HG02943 (cell line): ENCODE results near the gene SGPP2.
"Not testable (repeated sequence)": the region's sequence is repeated elsewhere in the genome, so short reads cannot be mapped to it uniquely, and the experiment has no call there.

Source experiments
- ATAC-seq: cut with Tn5 transposase; IDR thresholded peaks from one replicate; pipeline ENCODE4 v1.9.1; 2021; ENCODE audit warnings: mild to moderate bottlenecking, low read depth, moderate library complexity; ENCODE audit not compliant: unreplicated experiment

The SGPP2 gene

DNA sequence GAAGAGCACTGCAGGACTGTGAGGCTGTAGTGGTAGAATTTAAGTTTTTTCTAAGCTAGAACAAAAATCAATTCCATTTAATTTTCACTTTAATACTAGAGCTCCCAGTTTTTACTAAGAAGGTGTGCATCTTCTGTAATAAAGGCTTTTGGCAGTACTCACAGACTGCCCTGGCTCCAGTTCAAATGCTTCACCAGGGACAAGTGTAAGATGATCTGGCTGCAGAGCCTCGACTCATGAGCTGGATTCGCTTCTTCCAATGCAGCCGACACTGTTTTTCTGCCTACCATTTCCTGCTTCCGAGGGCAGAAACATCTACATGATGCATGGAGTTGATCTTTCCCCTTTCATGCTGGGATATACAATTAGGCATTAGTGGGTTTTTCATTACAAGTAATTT, 144.5 kb downstream of the SGPP2 start:
- ATAC-seq = no peak

DNA sequence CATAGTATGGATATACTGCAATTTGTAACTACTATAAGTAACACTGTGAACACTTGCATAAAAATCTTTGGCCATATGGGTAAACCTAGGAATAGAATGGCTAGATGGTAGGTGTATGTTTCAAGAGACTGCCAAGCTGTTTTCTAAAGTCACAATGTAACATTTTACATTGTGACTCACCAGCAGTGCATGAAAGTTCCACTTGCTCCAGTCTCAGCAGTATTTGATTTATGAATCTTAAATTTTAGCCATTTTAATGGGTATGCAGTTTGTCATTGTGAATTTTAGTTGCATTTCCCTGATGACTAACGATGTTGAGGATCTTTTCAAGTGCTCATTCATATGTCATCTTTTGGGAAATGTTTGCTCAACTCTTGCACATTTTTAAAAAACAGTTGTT, 145.5 kb downstream of the SGPP2 start:
- ATAC-seq = no peak

DNA sequence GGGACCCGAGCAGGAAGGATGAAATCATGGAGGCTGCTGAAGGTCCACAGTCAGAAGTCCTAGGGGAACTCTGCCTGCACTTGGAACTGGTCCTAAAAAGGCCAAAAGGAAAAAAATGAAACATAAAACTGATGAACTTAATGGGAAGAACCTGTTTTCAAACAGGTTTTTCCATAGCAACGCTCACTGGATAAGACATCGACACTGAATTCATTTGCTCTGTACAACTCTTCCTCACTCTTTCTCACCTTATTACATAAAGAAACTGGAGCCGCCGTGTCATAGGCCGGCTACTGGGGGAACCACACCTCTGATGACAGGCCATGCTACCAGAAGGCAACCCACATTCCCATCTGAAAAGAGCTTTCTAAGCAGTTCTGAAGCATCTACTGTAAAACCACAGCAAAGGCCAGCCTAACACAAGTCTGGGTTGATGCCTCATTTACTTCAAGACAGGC, 147.9 kb downstream of the SGPP2 start:
- no peak for ATAC-seq

DNA sequence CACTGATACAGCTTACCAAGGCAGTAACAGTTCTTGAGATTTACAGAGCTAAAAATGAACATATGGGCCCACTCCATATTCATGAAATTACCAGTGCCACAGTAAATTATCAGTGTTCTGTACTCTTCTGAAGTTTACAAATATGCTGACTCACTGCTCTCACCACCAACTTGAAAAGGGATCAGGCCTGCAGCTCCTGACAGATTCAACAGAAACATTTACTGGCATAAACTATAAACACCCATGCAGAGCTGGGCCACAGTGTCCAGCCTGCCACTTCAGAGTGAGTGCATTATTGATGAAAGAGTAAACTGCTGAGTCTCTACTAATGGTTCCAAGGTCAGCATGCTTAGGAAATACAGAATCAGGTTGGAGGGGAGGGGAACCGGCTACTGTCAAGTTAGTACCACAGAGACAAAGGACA, 148.4 kb downstream of the SGPP2 start:
- no peak for ATAC-seq

DNA sequence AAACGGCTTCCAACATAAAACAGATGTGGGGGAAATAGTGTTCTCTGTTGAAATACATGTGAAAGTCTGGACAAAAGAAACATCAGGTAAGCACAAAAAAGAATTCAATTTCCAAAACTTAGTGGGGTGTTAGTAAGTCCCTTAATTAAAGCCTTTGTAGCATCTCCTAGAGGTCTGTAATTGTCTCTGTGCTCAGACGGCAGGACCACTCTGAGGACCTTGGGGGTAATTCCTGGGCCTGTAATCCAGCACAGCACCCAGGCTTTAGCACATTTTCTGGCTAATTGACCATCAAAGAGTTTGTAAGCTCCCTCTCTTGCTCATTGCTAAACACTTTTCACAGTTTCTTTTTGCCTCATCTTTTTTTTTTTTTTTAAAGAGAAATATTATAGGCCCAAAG, 151.3 kb downstream of the SGPP2 start:
- ATAC-seq = no peak

DNA sequence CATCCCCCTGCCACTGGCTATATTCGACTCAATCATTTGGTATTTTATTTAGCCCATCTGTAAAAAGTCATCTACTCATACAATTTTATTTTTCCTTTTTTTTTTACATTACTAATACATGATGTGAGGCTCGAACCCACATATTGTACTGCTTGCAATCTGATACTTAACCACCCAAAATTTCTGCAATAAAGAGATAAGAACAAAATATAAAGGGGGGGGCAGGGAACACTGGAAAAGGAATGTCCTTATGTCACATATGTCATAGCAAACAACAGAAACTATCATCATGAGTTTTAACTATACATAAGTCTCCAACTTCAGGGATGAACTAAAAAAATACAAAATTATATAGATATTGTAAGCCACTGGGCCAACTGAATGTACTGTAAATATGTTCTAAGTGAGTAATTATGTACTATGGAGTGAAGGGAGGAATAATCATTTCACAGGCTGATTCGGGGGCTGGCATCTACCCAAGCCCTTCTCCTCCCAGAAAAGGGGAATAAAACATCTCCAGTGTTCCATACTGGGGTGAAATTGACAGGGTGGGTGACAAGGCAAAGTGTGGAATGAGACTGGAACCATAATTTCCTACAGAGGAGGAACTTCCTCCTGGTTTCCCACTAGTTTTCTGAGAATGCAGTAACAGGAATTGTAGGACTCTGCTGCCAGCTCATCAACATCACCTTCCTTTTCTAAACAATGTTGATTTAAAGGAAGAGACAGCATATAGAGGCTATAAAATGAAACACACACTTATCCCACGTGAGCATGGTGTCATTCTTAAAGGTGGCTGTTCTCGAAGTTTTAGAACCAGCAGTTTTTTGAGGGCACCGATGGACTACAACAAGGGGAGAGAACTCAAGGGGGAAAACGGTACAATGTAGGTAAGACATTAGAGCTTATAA, 152.1 kb downstream of the SGPP2 start:
- no peak for ATAC-seq

DNA sequence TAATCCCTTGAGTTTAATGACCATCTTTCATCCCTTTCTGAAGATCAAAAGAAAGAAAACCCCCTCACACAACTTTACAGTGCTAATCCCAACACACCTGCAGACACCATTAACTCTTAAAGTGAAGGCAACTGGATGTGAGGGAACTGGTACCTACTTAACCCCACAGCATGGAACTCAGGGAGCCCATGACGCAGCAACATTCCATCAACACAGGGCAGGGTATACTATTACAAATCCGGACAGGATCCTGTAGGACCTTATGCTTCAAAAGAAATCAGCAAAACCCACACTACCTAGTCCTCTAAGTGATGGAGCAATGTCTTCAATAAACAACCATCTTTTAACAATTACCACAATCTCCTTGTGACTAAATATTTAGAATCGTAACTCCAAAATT, 153.0 kb downstream of the SGPP2 start:
- ATAC-seq = no peak

DNA sequence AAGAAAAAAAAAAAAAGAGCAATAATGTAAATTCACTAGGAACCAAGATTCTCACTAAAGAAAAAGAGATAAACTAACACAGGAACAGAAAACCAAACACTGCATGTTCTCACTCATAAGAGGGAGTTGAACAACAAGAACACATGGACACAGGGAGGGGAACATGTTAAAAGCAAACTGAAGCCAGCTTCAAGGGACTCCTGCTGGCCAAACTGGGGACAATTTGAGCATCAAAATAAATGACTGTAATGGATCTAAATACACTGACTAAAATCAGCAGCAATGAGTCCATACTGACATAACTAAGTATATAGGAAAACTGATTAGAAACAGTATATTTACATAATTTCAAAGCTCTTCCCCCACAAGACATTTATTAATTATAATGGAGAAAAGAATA, 158.6 kb downstream of the SGPP2 start:
- no peak for ATAC-seq

DNA sequence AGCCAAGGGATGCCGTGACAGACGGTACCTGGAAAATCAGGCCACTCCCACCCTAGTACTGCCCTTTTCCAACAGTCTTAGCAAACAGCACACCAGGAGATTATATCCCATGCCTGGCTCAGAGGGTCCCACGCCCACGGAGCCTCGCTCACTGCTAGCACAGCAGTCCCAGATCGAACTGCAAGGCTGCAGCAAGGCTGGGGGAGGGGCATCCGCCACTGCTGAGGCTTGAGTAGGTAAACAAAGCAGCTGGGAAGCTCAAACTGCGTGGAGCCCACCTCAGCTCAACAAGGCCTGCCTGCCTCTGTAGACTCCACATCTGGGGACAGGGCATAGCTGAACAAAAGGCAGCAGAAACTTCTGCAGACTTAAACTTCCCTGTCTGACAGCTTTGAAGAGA, 160.2 kb downstream of the SGPP2 start:
- ATAC-seq = not testable (repeated sequence)

DNA sequence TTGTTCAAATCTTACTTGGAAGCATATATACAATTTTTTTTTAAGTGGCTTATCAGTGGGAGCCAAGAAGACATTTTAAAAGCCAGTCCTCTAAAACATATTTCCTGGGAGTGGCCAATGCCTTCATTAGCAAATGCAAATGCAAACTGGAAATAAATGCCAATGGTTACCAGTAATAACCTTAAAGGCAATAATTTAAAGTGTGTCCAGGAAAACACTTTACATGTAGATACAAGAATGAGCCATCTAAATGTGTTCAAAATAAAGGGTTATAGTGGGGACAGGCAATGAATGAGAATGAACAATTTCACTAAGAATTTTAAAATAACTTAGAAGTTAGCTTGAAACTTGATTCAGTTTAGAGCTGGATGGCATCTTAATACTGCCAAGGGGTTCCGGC, 167.3 kb downstream of the SGPP2 start:
- no peak for ATAC-seq

DNA sequence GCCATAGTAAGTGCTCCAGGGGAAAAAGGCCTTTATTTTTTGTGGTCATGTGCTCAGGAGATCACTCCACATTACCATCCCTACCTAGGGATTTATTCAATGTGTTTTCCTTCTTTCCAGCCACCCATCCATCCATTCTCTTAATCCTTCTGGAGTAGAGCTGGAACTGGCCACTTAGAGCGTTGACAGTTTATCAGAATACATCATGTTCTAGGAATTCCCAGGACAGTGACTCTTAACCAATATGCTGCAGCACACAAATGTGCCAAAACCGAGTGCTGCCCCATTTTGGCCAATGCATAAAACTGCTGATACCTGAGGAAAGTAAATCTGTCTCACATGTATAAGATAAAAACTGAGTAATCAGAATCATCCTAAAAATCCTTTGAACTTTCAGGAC, 167.8 kb downstream of the SGPP2 start:
- ATAC-seq = no peak

DNA sequence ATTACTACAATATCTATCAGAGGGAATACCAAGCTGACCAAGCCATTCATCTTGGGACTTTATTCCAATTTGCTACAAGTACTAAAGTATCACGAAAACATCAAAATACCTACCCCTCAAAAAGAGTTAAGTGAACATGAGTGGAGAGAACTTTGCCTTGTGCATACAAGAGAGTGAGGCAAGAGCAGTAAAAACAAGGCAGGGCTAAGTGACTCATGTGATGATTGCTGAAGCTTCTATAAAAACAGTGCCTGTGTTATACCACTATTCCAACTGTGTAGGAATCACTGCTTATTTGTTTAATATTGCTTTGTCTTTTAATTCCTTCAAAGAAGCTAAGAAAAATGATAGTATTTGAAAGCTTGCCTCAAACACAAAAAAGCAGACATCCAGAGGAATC, 170.3 kb downstream of the SGPP2 start:
- no peak for ATAC-seq

DNA sequence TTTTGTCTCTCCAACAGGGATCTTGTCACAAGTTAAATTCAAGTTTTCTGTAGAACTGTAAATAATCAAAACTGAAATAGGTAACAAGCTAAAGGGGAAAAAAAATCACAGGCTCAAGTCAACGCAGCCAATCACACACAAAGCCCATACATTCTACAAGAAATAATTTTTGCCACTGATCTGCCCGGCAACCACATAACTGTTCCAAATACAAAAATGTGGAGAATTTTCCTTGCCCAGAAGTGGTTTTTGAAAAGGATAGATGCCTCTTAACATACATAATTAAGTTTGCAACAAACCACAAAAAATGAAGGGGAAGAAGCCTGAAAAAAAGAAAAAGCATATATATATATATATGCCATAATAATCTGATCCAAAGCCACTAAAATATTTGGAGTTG, 171.2 kb downstream of the SGPP2 start:
- ATAC-seq = no peak

DNA sequence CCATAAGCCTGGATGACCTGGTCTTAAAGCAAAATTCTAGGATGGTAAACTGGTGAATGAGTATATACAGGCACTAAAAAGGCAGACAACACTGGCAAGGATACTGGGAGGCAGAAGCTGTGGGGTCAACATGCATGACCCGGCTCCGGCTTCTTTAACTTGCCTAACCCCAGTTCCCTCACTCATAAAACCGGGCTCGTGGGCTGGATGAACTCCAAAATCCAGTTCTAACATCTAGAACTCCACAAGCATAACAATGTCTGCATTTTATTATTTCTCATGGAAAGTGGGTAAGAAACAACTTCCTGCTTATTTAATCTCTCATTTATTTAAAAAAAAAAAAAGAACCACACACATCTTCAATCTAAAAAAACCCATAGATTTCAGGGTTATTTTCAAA, 174.3 kb downstream of the SGPP2 start:
- no peak for ATAC-seq

DNA sequence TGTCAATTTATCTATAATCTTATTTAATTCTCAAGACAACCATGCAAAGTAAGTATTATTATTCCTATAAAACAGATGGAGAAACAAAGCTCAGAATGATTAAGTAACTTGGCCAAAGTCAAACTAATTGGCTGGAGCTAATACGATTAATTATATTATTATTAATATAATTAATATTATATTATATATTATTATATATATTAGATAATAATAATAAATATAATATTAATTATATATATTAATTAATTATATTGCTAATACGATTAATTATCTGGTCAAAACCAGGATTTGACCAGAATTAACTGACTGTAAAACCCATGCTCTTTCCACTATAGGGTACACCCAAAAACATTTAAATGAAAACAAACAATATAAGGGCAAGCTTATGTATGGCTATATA, 179.2 kb downstream of the SGPP2 start:
- ATAC-seq = no peak

DNA sequence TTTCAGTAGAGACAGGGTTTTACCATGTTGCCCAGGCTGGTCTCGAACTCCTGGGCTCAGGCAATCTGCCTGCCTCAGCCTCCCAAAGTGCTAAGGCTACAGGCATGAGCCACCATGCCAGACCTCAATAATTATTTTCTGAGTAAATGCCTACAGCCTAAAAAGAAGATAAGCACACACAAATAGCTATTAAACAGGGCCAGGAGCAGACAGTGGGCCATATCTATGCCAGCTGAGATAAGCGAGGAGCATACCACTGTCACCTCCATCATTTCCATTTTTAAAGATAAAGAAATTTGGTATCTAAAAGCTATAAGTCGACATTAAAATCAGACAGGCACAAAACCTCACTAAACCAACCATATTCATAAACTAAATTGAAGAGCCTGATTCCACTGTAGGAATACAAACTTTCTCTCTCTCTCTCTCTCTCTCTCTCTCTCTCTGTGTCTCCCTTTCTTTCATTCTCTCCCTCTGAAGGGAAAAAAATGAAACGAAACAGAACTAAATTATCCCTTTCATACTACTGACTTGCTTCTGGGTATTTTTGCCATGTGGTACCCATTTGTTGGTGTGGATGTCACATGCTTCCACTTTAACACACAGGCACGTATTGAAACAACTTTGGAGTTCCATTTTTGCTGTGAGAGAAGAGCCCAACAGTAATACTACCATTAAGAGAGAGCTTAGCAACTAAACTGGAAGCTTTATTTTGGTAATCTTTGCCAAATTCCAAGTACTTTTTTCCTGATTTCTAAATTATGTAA, 180.6 kb downstream of the SGPP2 start:
- no peak for ATAC-seq

DNA sequence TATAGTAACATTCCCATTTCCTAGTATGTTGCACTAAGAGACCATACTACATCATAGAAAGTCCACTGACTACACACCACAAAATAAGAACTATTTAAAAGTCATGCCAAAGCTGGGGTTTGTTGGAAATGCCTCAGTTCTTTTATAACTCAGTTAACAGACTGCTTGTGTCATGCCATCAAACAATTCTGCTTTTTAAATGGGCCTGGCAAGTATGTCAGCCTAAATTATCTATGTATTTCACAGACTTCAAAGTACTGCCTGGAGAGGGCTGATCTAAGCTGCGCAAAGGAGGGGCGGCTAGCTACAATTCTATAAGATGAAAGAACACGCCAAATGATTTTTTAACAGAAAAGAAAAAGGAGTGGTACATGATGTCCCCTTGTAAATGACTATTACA, 182.0 kb downstream of the SGPP2 start:
- no peak for ATAC-seq

DNA sequence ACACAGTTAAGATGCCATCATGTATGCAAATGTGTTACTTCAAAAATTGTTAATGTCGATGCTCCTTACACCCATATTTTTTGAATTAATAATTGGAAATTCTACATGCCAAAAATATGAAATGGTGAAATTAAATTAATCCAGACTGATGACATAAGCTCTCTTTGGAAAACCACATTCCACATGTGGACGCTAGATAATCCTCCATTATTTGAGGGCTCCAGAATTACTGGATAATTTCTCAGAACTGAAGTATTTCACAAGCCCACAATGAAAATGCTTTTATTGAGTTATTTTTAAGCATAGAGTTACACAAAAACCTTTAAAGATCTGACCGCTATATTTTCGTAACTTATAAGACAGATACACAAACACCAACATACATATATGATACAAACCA, 183.7 kb downstream of the SGPP2 start:
- no peak for ATAC-seq

DNA sequence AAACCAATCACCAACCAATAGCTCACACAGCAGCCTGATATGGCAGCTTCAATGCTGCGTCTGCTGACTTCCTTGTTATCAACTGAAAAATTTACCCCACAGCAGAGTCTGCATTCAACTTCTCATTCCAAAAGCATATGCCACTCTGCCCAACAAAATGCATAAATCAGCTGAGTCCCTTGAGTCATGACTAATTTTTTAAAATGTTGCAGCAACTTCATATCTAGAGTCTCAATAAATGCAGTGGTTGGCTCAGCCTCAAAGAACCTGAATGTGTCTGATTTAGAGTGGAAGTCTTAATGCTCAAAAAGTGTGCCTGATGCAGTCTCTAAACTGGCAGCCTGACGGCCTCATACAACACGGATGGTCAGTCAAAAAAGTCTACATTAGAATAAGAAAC, 185.0 kb downstream of the SGPP2 start:
- no peak for ATAC-seq
